H1 (cell line): ENCODE results near the gene ZNF536.

ENCODE experiments used
- ASH2L ChIP-seq: fragments of 200-600, 300-600 bp; sonication (generic); IDR thresholded peaks from one replicate; pipeline ENCODE4 v1.7.1; 2017; ENCODE audit warnings: low read length
- POLR2A ChIP-seq, 2 experiments: IDR thresholded peaks; 1 replicate in 1 of 2; 2 replicates in 1 of 2; pipeline ENCODE4 v1.6.1; 2011; ENCODE audit warnings: low read depth in 2 of 2, low read length in 2 of 2, mild to moderate bottlenecking in 2 of 2; ENCODE audit errors: control extremely low read depth in 1 of 2
- RXRA ChIP-seq: IDR thresholded peaks from 2 replicates; pipeline ENCODE4 v1.6.1; 2011; ENCODE audit warnings: low read depth, mild to moderate bottlenecking, low read length, moderate library complexity; ENCODE audit not compliant: insufficient read depth
- YY1 ChIP-seq: IDR thresholded peaks from 2 replicates; pipeline ENCODE4 v1.6.1; 2011; ENCODE audit warnings: low read depth, mild to moderate bottlenecking, low read length
- TF ChIP-seq, protein P1 (sequence below), 3 experiments: IDR thresholded peaks; 1 replicate in 2 of 3; 2 replicates in 1 of 3; pipeline versions ENCODE4 v1.5.1 to v1.6.1; 2011; ENCODE audit warnings: low read length in 3 of 3, mild to moderate bottlenecking in 3 of 3, inconsistent platforms in 2 of 3, low read depth in 1 of 3, moderate library complexity in 1 of 3; ENCODE audit not compliant: insufficient read depth in 1 of 3; ENCODE audit errors: control extremely low read depth in 1 of 3

DNA sequence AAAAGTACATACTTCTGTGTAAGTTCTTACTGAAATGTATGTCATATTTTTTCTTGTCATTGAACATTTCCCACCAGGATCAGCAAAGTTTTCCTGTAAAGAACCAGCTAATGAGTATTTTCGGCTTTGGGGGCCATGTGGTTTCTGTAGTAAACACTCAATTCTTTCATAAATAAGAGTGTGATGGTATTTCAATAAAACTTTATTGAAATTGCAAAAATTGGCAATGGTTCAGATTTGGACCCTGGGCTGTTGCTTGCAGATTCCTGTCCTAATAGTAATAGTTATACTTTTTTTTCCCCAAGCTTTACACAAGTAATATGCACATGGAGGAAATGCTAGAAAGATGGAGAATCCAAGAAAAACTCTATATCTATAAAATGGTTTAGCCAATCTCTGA lies 83.7 kb downstream of the ZNF536 start:
- no peak for TF ChIP-seq POLR2A (IDR thresholded peaks at IDR 0.05; ENCODE audit: control extremely low read depth in 1 of 2, low read depth in 2 of 2, low read length in 2 of 2)
- no peak for TF ChIP-seq RXRA
- no peak for TF ChIP-seq YY1
- TF ChIP-seq ASH2L: no peak
- TF ChIP-seq, protein P1, sequence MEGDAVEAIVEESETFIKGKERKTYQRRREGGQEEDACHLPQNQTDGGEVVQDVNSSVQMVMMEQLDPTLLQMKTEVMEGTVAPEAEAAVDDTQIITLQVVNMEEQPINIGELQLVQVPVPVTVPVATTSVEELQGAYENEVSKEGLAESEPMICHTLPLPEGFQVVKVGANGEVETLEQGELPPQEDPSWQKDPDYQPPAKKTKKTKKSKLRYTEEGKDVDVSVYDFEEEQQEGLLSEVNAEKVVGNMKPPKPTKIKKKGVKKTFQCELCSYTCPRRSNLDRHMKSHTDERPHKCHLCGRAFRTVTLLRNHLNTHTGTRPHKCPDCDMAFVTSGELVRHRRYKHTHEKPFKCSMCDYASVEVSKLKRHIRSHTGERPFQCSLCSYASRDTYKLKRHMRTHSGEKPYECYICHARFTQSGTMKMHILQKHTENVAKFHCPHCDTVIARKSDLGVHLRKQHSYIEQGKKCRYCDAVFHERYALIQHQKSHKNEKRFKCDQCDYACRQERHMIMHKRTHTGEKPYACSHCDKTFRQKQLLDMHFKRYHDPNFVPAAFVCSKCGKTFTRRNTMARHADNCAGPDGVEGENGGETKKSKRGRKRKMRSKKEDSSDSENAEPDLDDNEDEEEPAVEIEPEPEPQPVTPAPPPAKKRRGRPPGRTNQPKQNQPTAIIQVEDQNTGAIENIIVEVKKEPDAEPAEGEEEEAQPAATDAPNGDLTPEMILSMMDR (IDR thresholded peaks at IDR 0.05; ENCODE audit: control extremely low read depth in 1 of 3, insufficient read depth in 1 of 3, low read depth in 1 of 3, low read length in 3 of 3): no peak
